HuH-7 (cell line): ENCODE measurements around the gene FYCO1.
A peak's percentile ranks its signal among the peaks of the same experiment; 100 is the strongest.

ENCODE experiments used
- DNase-seq: peaks from one replicate; pipeline ENCODE4 v3.0.0; 2011; ENCODE audit warnings: low spot score

FYCO1 gene

DNA sequence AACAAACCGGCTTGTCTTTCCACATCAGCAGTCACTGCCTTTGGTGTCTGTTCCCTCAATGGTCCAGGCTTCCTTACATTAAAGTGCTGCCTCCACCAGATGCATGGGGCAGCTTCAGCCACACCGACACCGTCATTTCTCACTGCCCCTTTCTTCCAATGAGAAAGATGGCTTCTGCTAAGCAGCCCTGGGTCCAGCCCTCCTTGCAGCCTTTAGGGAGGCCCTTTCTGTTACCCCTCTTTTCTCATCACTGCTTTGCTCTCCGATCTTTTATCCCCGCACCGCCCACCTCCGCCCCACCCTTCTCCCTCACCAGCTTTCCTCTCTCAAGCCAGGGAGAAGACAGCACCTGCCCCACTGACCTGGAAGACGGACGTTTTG, 80.6 kb downstream of the FYCO1 start:
- no peak for DNase-seq

DNA sequence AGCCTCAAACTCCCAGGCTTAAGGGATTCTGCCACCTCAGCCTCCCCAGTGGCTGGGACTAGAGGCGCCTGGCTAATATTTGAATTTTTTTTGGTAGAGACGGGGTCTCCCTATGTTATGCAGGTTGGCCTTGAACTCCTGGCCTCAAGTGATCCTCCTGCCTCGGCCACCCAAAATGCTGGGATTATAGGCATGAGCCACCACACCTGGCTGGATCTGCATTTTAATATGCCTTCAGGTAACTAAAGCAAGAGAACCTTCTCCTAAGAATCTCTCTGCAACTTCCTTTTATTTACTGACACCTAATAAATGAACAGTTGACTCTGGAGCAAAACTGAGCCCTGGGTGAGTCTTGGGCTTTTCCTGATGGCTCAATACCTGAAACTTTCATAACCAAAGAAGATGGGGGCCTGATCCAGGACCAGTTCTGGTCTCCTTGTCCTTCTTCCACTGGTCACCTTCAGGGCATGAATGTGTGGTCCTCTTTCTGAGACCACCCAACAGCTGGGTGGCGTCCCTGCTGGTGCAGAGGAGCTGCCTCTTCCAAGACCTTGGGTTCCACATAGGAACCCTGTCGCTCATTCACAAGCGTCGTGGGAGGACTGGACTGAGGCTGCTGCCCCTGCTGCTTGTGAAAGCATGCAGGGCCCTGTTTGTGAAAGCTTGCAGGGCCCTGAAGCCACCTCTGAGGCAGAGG, 81.1 kb downstream of the FYCO1 start:
- no peak for DNase-seq

DNA sequence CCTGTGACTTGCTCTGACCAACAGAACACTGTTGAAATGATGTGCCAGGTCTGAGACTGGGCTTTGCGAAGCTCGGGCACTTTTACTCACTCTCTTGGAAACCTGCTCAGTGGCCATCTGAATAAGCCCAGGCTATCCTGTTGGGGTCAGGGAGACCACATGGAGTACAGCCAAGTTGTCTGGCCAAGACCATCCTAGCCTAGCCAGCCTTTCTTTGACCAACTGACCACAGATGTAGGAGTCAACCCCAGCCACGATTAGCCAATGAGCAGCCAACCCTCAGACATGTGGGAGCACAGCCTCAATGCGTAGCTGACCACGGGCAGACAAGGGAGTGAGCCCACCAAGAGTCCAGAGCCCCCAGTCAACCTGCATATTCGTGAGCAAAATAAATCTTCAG, 83.2 kb downstream of the FYCO1 start:
- no peak for DNase-seq

DNA sequence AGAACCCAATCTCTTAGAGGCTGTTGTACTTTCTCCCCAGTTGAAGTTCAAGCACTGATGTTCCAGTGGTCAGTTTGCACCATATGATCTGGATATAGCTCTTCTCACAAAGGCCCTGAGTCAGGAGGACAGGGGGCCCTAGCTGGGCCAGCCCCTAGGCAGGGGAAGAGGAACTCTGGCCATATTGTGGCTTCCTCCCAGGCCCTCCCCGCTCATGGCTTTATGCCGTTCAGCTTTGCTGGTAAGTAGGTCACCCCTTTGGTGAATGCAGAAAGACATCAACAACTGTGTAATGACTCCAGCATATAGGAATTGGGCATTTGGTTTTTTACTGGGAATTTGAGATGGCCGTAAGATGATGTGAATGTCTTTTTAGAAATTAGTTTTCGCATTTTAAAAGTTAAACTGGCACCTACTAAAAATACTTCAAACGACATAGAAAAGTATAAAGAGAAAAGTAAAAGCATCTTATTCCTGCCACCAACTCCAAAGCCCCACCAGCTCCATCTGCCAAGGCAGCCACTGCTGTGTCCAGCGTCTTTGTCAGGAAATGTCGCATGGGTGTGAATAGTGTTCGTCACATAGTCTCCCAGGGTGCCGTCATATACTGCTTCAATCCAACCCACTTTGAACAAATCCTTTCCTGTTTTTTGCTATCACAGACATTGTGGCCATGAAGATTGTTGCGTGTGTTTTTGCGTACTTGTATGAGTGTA, 84.0 kb downstream of the FYCO1 start:
- DNase-seq = no peak

DNA sequence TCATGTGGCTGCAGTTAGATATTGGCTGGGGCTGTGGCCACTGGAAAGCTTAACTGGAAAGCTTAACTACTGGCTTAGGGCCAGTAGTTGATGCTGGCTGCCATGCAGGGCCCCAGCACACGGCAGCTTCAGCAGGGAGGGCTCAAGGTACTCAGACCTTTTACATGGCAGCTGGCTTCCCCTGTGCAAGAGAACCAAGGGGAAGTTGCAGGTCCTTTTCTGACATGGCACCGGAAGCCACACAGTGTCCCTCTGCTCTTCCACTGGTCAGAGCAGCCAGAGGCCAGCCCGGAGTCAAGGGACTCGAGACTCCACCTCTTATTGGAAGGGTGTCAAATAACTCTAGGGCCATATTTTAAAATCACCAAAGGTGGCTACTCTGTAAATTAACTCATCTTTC, 84.7 kb downstream of the FYCO1 start:
- no peak for DNase-seq

DNA sequence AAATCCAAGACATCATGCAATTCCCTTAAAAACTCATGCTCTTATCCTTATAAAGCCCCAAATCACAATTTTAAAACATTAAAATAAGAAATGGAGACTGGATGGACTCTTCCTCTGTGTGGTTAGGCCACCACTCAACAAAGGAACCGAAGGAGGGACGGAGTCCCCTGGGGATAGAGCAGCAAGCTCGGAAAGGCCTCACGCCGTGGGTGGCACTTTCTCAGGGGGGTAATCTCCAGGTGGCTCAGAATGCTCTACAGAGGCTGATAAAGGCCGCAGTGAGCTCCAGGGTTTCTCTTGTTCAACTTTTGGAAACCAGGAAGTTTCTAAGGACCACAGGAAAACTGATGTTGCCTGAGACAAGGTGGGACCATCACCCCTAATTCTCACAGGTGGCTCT, 86.1 kb downstream of the FYCO1 start:
- DNase-seq = no peak

DNA sequence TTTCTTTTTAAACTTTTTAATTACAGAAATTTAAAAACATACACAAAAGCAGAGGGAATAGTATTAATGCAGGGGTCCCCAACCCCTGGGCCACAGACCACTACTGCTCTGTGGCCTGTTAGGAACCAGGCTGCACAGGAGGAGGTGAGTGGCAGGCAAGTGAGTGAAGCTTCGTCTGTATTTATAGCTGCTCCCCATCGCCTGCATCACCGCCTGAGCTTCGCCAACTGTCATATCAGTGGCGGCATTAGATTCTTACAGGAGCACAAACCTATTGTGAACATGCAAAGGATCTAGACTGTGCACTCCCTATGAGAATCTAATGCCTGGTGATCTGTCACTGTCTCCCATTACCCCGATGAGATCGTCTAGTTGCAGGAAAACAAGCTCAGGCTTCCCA, 86.9 kb downstream of the FYCO1 start:
- DNase-seq = no peak

DNA sequence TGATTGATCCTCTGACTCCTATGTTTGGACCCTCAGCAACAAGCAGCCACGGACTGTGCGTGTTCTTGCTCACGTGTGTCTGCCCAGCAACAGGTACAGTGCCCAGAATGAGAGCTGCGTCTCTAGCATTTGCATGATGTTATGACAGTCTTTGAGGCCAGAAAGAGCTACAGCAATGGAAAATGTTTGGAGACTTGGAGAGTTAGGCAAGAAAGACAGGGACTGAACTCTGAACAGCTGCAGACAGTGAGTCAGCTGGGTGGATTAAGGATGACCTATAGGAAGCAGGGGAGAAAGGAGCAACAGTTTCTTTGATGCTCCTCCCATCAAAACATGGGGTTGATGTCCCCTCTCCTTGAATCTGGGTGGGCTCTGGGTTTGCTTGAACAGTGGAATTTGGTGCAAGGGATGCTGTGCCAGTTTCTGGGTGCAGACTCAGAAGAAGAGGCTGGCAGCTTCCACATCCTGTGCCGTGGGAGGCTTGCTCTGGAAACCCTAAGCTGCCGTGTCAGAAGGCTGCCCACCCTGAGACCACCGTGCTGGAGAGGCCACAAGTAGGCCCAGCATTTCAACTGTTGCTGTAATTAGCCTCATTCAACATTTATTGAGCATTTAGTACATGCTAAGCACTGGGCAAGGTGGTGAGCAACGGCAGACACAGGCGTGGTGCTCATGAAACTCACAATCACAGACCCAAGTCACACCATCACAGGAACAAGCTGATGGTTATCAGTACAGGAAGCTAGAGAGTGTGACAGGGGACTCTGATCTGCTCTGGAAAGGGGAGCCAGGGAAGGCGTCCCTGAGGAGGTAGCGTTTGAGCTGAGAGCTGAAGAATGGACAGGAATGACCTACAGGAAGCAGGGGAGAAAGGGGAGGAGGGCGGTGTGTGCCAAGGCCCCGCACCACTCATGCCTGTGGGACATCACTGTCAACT, 87.6 kb downstream of the FYCO1 start:
- DNase-seq = no peak

DNA sequence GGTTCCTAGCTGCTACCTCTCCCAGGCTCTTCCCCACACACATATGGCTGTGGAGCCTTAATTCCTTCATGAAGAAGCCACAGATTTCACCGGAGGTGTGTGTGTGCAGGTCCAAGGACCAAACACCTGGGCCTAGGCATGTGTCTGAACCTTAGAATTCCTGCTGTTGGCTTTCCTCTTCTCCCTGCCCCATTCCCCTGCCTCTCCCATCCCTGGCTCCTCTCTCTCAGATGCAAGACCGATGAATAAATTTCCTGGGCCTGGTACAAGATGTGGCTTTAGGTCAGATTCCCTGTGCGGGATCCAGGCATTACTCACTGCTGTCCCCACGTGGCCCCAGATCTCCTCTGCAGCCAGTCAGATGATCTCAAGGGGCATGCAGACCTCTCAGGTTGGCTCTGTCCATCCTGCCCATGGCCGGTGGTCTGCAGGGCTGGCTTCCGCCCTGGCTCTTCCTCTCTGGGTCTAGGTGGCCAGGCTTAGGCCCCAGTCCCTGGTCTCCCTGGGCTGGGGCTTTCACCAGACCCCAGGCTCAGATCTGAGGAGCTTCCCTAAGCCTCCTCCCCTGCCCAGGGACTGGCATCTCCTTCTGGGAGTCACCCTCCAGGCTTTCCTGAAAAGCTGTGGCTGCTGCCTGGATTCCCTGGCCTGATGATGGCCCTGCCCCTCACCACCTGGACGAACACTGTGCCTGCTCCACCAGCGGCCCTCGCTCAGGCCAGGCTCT, 88.8 kb downstream of the FYCO1 start:
- peak; percentile 59 for DNase-seq

DNA sequence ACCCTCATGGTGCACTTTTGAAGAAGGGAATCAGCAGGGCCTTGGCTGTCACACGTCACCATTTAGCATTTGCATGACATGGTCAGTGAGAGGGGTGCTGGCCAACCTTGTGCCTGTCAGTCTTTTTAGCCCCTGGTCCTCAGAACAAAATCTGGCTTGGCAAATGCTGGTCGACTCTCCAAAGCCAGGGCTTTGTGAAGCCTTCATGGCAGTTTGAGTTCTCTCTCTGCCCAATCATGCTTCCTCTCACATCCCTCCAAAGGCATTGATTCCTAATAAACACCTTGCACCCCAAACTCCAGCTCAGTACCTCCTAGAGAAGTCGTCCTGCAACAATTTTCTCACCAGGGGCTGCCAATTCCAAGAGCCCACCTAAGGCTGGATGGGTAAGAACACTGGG, 89.9 kb downstream of the FYCO1 start:
- no peak for DNase-seq

DNA sequence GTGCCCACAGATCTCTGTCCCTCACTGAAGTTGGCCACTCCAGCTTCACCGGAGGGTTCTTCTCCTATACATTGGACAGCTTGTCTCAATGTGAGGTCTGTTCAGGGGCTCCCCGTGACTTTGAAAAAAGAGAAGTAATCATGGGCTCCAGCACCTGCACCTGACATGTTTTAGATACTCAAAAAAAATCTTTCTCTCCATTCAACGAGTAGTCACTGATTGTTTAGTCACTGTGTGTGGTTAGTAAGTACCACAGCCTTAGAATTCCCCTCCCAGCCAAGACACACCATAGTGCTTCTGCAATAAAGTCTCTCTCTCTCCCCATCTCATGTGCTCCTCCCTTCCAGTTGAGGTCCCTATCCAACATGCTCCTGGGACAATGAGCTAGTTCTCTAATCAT, 90.7 kb downstream of the FYCO1 start:
- no peak for DNase-seq

DNA sequence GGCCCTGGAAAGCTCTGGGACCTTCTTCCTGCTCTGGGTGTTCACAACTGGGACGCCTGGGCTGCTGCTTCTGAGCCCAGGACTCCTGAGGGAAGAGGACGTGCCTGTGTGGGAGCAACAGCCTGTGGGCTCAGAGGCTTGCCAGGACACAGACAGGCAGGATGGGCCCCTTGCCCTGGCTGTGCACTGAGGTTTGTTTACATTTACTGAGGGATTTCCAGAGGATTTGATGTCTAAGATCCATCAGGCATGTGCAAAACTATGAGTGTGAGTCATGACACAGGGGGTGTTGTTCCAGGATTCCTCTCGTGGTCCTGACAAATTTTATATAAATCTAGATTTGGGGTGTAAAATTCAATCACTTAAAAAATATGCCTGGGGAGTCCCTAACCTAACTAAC, 98.7 kb downstream of the FYCO1 start:
- DNase-seq = no peak

DNA sequence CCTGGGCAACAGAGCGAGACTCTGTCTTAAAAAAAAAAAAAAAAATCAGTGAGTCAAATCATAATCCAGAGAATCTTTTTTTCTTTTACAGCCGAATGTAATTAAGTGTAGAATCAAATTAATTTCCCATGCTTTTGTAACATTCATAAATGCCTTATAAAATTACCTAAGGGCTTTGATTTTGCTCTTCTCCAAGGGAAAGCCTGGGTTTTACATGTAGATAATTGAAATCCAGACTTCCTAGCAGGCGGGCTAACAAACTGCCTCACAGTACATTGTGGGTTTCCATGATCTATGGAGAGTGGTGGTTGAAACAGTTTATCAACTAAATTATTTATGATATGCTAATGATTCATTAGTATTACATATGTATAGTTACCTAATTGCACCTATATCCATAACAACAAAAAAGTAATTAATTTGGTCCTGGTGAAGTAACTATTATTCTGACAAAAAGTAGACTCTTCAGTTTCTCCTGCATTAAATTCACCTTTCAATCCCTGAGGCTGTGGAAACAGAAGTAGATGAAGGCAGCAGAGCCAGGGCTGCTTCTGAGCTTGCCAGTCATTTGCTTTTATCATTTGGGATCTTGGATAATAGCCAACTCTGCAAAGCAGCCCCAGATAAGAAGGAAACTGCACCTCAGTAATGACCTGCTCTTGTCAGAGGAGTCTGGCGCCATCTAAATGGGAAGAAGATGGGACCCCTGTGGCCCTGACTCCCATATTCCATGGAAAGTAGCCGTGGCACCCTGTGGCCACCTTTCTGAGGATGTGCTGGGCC, 99.7 kb downstream of the FYCO1 start:
- no peak for DNase-seq

DNA sequence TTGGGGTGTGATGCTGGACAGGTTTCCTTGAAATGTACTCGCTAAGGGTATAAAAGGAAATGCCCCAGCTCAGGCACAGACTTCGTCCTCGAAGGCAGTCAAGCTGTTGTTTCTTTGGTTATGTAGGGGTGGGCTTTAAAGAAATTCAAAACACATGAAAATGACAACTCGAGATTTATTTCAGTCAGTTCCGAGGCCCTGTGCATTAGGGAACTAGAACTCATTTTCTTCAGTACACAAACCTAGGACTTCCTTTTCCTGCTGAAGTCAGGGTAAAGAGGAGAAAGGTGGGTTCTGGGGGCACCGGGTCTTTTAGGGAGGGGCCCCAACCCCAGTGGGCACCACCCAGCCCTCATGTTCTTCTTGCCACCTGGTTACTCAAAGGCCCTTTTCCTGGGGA, 101.6 kb downstream of the FYCO1 start:
- no peak for DNase-seq

DNA sequence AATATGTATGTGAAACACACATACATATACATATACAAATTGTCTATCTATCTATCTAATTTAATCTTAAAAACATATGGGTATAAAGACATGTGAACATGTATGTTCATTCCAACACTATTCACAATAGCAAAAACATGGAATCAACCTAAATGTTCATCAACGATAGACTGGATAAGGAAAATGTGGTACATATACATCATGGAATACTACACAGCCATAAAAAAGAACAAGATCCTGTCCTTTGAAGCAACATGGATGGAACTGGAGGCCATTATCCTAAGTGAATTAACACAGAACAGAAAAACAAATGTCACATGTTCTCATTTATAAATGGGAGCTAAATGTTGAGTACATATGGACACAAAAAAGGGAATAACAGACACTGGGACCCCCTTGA, 103.5 kb downstream of the FYCO1 start:
- no peak for DNase-seq

DNA sequence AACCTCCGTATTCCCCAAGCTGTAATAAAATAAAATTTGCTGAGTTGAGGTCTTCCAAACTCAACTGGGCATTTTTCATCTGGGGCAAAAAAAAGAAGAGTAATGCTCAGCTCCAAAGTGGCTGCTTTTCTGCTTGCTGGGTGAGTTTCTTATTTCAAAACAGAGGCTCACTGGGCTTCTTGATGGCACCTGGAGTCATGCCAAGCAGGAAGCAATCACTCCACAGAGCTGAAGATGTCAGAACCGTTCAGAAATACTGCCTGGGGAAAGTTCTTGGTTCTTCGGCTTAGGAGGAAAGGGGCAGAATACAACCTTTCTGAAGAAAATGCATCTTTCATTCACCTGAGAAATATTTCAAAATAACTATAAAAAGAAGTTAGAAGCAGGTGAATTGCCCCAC, 105.2 kb downstream of the FYCO1 start:
- DNase-seq = no peak

DNA sequence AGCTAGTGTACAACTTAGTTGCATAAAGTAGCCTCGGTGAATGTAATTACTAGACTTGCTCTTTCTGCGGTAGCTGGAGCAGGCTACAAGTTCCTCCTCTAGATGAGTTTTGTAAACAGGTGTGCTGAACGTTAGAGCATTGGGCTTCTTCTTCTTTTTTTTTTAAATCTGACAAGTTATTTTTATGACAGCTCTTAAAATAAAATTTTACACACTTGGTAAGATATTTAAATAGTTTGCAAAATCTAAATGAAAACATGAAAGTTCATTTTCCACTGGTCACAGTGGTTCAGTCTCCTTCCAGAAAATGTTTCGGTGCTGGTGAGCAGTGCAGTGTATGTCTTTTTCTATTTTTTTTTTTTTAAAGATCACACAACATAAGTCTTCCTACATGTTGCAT, 106.3 kb downstream of the FYCO1 start:
- no peak for DNase-seq

DNA sequence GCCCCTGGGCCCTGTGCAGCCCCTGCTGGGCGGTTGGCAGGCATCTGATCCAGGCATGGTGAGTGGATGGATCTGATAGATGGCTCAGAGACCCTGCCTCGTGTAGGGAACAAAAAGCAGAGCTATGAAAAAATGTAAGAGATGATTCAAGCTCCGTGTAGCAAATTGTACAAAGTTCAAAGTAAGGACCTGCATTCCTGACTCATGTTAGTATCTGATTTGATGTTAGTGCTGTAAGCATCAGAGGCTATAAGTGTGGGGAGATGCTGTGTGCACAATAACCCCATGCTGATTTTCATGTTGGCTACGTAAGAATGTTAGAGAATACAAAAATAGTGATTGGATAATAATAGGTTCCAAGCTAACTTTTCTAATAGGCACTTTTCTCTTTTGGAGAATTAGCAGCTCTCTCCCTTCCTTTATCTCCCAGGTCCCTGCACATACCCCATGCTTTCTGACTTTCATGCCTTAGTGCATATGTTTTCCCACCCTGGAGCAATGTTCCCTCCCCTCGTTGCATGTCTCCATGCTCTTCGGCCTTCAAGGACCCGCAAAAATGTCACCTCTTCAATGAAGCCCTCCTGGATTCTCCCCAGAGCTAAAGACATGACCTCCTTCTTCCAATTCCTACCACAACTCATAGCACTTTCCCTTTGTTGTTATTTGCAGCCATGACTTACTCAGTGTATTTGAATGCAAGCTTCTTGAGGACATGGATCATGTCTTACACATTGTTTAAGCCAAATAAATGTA, 107.7 kb downstream of the FYCO1 start:
- no peak for DNase-seq

DNA sequence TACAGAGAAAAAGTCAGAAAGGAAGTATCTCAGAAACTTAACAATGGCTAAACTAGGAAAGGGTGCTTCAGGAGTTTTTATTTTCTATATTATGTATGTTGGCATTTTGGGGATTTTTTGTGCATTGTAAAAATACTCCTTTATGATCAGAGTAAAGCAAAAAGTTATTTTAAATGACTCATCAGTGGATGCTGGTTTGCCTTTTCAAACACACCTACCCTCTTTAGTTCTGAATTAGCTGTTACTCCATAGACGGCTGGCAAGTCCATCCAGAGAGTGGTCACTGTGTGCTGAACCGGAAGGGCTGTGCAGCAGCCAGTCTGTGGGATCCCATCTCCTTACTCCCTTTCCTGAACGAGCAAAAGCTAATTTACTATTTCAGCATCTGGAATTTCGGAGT, 108.3 kb downstream of the FYCO1 start:
- no peak for DNase-seq

DNA sequence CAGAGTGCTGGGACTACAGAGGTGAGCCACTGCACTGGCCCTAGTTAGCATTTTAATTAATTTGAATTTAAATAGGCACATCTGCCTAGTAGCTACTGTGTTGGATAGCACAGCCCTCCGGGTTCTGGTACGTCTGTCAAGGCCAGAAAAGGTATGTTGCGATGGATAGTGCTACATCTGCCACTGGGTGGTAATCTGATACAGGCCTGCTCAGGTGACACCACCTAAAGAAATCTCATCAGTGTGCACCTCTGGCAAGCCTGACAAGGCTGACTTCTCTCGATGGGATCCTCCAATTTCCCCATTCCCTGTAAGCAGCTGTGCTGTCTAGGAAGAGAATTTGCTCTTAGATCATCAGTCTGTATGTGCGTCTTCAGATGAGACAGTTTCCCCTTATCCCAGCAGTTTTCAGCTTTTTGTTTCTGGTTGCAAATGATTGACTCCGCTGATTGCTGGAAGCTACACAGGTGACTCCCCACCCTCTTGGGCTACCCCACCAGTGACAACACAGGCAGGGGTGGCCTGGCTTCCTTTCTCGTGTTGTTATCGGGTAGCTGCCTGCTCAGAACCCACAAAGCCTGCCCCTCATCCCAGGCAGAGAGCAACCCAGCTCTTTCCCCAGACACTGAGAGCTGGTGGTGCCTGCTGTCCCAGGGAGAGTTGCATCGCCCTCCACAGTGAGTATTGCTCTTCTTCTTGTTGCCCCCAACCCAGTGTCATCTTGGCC, 109.5 kb downstream of the FYCO1 start, which contains the start of gene CCR9:
CCR9 (plus strand) TSS at position 565 of the 727 bp plus-strand sequence. CDS start 8,391 bp downstream, outside the sequence.
- DNase-seq = no peak
